Measurements from ENCODE around the gene BUD23. TPM values are rescaled to one million over a fixed set of nuclear protein-coding genes. Genes with fewer than 3 reads are reported as not detected.

Gene BUD23
- total RNA-seq, 4 donors from 2014 or later: 83.9 to 128 (median 114) TPM

- H3K36me3 ChIP-seq: no peaks in the 10 kb centered on the region
- no peaks in the 10 kb centered on the region for H3K27me3 ChIP-seq
- no peak for TF ChIP-seq POLR2A (IDR thresholded peaks at IDR 0.05)
- TF ChIP-seq, protein P1, sequence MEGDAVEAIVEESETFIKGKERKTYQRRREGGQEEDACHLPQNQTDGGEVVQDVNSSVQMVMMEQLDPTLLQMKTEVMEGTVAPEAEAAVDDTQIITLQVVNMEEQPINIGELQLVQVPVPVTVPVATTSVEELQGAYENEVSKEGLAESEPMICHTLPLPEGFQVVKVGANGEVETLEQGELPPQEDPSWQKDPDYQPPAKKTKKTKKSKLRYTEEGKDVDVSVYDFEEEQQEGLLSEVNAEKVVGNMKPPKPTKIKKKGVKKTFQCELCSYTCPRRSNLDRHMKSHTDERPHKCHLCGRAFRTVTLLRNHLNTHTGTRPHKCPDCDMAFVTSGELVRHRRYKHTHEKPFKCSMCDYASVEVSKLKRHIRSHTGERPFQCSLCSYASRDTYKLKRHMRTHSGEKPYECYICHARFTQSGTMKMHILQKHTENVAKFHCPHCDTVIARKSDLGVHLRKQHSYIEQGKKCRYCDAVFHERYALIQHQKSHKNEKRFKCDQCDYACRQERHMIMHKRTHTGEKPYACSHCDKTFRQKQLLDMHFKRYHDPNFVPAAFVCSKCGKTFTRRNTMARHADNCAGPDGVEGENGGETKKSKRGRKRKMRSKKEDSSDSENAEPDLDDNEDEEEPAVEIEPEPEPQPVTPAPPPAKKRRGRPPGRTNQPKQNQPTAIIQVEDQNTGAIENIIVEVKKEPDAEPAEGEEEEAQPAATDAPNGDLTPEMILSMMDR (IDR thresholded peaks at IDR 0.05 in 4 of 5, conservative IDR thresholded peaks at IDR 0.05 in 1 of 5): no peak
- no peak overlapping the region for H3K4me3 ChIP-seq
- peaks cover 0 to 11% of the 10 kb centered on the region in 2 donors for H3K4me1 ChIP-seq
- DNase-seq (no peak), ATAC-seq (no peak)
- intact Hi-C loops (cut with DNase I; ENCODE audit: low total_unique reads) (no loop called here), in situ Hi-C loops (cut with MboI; ENCODE audit: low sequenced_read_pairs in 4 of 4) (no loop called here)
- H3K9me3 ChIP-seq: no peaks in the 10 kb centered on the region
- H3K27ac ChIP-seq: no peak overlapping the region
Observed at GRCh38 chr7:73740771-73741170, 57.4 kb downstream of the BUD23 start.

DNA sequence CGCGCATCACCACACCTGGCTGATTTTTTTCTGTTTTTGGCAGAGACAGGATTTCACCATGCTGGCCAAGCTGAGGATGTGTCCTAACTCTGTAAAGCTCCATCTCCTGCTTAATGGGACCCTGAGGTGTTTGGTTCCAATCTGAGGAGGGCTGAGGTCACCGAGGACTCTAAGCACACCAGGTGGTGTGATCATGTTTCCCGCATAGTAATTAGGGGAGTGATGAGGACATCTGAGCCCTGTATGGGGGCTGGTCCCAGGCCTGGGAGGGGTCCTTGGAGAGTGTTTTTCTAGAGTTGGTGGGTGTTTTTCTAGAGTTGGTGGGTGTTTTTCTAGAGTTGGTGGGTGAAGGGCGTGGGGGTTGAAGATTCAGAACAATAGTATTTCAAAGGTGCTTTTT, 58.2 kb downstream of the BUD23 start:
- DNase-seq (no peak), ATAC-seq (no peak)
- Histone ChIP-seq H3K27ac (no peak overlapping the region), H3K4me3 (no peak overlapping the region), H3K27me3 (no peaks in the 10 kb centered on the region), H3K4me1 (peaks cover 0 to 11% of the 10 kb centered on the region in 2 donors), H3K36me3 (no peaks in the 10 kb centered on the region), H3K9me3 (no peaks in the 10 kb centered on the region)
- in situ Hi-C loops (cut with MboI; ENCODE audit: low sequenced_read_pairs in 4 of 4): no loop called here
- TF ChIP-seq, protein P1 (IDR thresholded peaks at IDR 0.05 in 4 of 5, conservative IDR thresholded peaks at IDR 0.05 in 1 of 5): no peak
- TF ChIP-seq POLR2A (IDR thresholded peaks at IDR 0.05): no peak
- intact Hi-C loops (cut with DNase I; ENCODE audit: low total_unique reads): no loop called here

- TF ChIP-seq POLR2A (IDR thresholded peaks at IDR 0.05): no peak
- TF ChIP-seq, protein P1 (IDR thresholded peaks at IDR 0.05 in 4 of 5, conservative IDR thresholded peaks at IDR 0.05 in 1 of 5): no peak
- no peaks in the 10 kb centered on the region for H3K36me3 ChIP-seq
- H3K27ac ChIP-seq: no peak overlapping the region
- H3K9me3 ChIP-seq: no peaks in the 10 kb centered on the region
- in situ Hi-C loops (cut with MboI; ENCODE audit: low sequenced_read_pairs in 4 of 4): no loop called here
- H3K27me3 ChIP-seq: no peaks in the 10 kb centered on the region
- H3K4me3 ChIP-seq: no peak overlapping the region
- H3K4me1 ChIP-seq: peaks cover 0 to 11% of the 10 kb centered on the region in 2 donors
- DNase-seq: no peak
- intact Hi-C loops (cut with DNase I; ENCODE audit: low total_unique reads): no loop called here
- no peak for ATAC-seq
Observed at GRCh38 chr7:73742338-73742752, 58.9 kb downstream of the BUD23 start.

GRCh38 chr7:73742753-73743641, 59.6 kb downstream of the BUD23 start:
- in situ Hi-C loops (cut with MboI; ENCODE audit: low sequenced_read_pairs in 4 of 4) (no loop called here), intact Hi-C loops (cut with DNase I; ENCODE audit: low total_unique reads) (no loop called here)
- Histone ChIP-seq H3K27ac (no peak overlapping the region), H3K27me3 (no peaks in the 10 kb centered on the region), H3K4me3 (no peak overlapping the region), H3K9me3 (no peaks in the 10 kb centered on the region), H3K36me3 (no peaks in the 10 kb centered on the region), H3K4me1 (peaks cover 0 to 5% of the 10 kb centered on the region in 2 donors)
- TF ChIP-seq, protein P1 (IDR thresholded peaks at IDR 0.05 in 4 of 5, conservative IDR thresholded peaks at IDR 0.05 in 1 of 5): no peak
- TF ChIP-seq POLR2A (IDR thresholded peaks at IDR 0.05): no peak
- DNase-seq (no peak), ATAC-seq (no peak)
